Karpas-422 (cell line): ENCODE data around the gene MED26. TPM values are rescaled to one million over a fixed set of nuclear protein-coding genes. Genes with fewer than 3 reads are reported as not detected.

Experiments
- DNase-seq: peaks from one replicate; pipeline ENCODE4 v3.0.0-alpha.2; 2015
- H2AFZ ChIP-seq: fragments of 200-600 bp; sonication (generic); 2 replicates; pipeline ENCODE4 v1.6.1; 2014; ENCODE audit warnings: antibody characterized with exemption, low read length, mixed read lengths
- H3K27ac ChIP-seq: fragments of 200-600 bp; sonication (generic); 2 replicates; pipeline ENCODE4 v1.5.1; 2014; ENCODE audit warnings: mild to moderate bottlenecking, low read length, moderate library complexity
- H3K27me3 ChIP-seq: fragments of 200-600 bp; sonication (generic); 2 replicates; pipeline ENCODE4 v1.6.1; 2014; ENCODE audit warnings: low read length, mixed read lengths
- H3K36me3 ChIP-seq: fragments of 200-600 bp; sonication (generic); 2 replicates; pipeline ENCODE4 v1.6.1; 2014; ENCODE audit warnings: low read length, mixed read lengths; ENCODE audit not compliant: insufficient read depth
- H3K4me1 ChIP-seq: fragments of 200-600 bp; sonication (generic); 2 replicates; pipeline ENCODE4 v1.6.1; 2014; ENCODE audit warnings: mild to moderate bottlenecking, low read length, mixed read lengths
- H3K4me2 ChIP-seq: fragments of 200-600 bp; sonication (generic); 2 replicates; pipeline ENCODE4 v1.6.1; 2014; ENCODE audit warnings: low read length, low read depth, mild to moderate bottlenecking; ENCODE audit not compliant: poor library complexity, severe bottlenecking
- H3K4me3 ChIP-seq: fragments of 200-600 bp; sonication (generic); 2 replicates; pipeline ENCODE4 v1.5.1; 2014; ENCODE audit warnings: mild to moderate bottlenecking, antibody characterized with exemption, low read length, mixed read lengths
- H3K79me2 ChIP-seq: fragments of 200-600 bp; sonication (generic); 2 replicates; pipeline ENCODE4 v1.6.1; 2014; ENCODE audit warnings: mild to moderate bottlenecking, low read length, mixed read lengths
- H3K9ac ChIP-seq: fragments of 200-600 bp; sonication (generic); 2 replicates; pipeline ENCODE4 v1.6.0; 2014; ENCODE audit warnings: low read length
- H3K9me2 ChIP-seq: fragments of 200-600 bp; sonication (generic), shearing (Covaris generic); replicated peaks from 2 replicates; pipeline ENCODE4 v1.6.0; 2014; ENCODE audit warnings: mild to moderate bottlenecking, low read length, moderate library complexity; ENCODE audit not compliant: insufficient read depth
- H3K9me3 ChIP-seq: fragments of 300-700, 200-600 bp; sonication (generic); 2 replicates; pipeline ENCODE4 v1.6.1; 2014; ENCODE audit warnings: low read length, mixed read lengths
- H4K20me1 ChIP-seq: fragments of 200-600 bp; sonication (generic); 2 replicates; pipeline ENCODE4 v1.6.1; 2014; ENCODE audit warnings: mild to moderate bottlenecking, antibody characterized with exemption, low read length, low read depth; ENCODE audit not compliant: insufficient read depth
- total RNA-seq: library from RNA; depleted of rRNA; stranded (reverse); fragments of >200 nt; shearing (Covaris generic); gene quantifications from 2 replicates; pipeline ENCODE4 v1.2.3, GENCODE V29; 2014; ENCODE audit warnings: low replicate concordance

Gene MED26
- total RNA-seq, 1 experiment from 2014 or later = 15.0 TPM

DNA sequence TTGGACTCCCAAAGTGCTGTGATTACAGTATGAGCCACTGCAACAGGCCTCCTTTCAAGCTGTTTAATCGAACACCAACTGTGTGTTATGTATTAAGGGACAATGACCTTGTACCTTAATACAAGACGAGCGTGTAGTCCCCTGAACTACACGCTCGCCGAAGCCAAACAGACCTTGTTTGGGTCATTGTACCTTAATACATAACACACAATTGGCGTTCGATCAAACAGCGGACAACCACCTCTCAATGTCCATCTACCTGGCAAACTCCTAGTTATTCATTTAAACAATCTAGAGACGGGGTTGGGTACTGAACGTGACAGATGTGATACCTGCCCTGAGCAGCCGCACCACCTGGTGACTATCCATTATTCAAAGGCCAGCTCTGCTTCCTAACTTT is 87.1 kb downstream of the MED26 start:
- Histone ChIP-seq H3K9ac (peak overlapping the region; percentile 84), H3K9me3 (no peaks in the 10 kb centered on the region), H3K36me3 (peaks cover 25% of the 10 kb centered on the region), H3K27me3 (no peaks in the 10 kb centered on the region), H2AFZ (no peak overlapping the region), H3K4me1 (peaks cover 33% of the 10 kb centered on the region), H3K4me3 (peak overlapping the region; percentile 88), H3K27ac (peak overlapping the region; percentile 65; the same call in 1 of the 2 replicates), H3K4me2 (peak overlapping the region; percentile 97), H3K79me2 (peaks cover 78% of the 10 kb centered on the region), H4K20me1 (peaks cover 34% of the 10 kb centered on the region), H3K9me2 (no peaks in the 10 kb centered on the region)
- no peak for DNase-seq

DNA sequence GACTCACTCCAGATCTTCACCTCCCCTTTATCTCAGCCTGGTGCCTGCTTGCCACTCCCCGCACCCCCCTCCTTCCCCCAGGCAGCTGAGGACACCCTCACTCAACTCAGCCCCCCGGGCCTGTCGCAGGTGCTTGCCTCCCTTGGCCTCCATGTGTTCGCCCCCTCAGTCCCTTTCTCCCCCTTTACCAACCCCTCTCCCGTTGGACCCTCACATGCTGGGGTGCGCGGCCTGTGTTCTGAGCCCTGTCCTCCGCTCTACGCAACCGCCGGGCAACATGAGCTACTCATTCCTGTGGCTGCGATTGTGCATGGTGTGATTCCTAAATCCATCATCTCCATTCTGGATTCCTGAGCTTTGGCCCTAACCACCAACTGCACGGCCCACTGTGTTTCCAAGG is 90.9 kb downstream of the MED26 start:
- H3K36me3 ChIP-seq = peaks cover 25% of the 10 kb centered on the region
- H3K27me3 ChIP-seq = no peaks in the 10 kb centered on the region
- no peaks in the 10 kb centered on the region for H3K9me2 ChIP-seq
- DNase-seq = no peak
- H3K27ac ChIP-seq = no peak overlapping the region
- H3K4me3 ChIP-seq = no peak overlapping the region
- H3K4me2 ChIP-seq = no peak overlapping the region
- peaks cover 9% of the 10 kb centered on the region for H3K4me1 ChIP-seq
- peaks cover 49% of the 10 kb centered on the region for H4K20me1 ChIP-seq
- H3K9ac ChIP-seq = no peak overlapping the region
- H3K79me2 ChIP-seq = peaks cover 63% of the 10 kb centered on the region
- no peaks in the 10 kb centered on the region for H3K9me3 ChIP-seq
- H2AFZ ChIP-seq = no peak overlapping the region

DNA sequence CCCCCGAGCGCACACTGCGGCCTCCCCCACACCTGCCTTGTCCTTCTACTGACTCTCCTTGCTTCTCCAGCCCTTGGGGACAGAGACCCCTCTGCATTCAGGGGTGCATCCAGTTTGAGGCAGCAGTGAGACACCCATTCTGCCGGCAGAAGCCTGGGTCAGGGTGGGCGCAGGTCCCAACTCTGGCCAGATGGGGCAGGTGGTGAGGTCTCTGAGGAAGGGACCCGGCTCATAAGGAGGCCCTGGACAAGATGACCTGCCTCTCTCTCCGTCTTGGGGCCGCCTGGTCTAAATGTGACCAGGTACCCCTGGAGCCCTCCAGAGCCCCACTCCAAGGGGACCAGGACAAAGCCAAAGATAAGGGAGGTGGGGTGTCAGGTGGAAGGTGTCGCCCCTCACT is 91.9 kb downstream of the MED26 start:
- Histone ChIP-seq H3K9ac (no peak overlapping the region), H3K4me1 (peaks cover 5% of the 10 kb centered on the region), H3K27ac (no peak overlapping the region), H3K27me3 (no peaks in the 10 kb centered on the region), H3K9me2 (no peaks in the 10 kb centered on the region), H3K4me3 (no peak overlapping the region), H3K9me3 (no peaks in the 10 kb centered on the region), H3K79me2 (peaks cover 54% of the 10 kb centered on the region), H3K4me2 (no peak overlapping the region), H2AFZ (no peak overlapping the region), H3K36me3 (peaks cover 25% of the 10 kb centered on the region), H4K20me1 (peaks cover 43% of the 10 kb centered on the region)
- DNase-seq = no peak

DNA sequence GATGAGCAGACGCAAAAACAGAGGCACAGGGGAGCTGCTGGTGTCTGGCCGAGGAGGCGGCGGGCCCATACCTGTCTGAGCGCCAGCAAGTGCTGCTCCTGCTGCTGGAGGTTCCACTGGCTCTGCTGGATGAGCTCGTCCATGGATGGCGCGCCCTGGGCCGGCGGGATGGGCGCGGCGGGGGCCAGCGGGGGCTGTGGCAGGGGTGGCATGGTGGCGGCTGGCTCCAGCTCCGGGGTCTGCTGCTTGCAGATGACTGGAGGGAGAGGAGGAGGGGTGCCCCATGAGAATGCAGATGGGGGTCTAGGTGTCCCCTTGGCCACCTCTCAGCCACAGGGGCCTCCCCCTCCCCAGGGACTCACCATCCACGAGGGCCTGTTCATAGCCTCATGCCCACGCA is 92.6 kb downstream of the MED26 start:
- Histone ChIP-seq H2AFZ (no peak overlapping the region), H3K36me3 (peaks cover 22% of the 10 kb centered on the region), H4K20me1 (peaks cover 36% of the 10 kb centered on the region), H3K4me2 (no peak overlapping the region), H3K4me3 (no peak overlapping the region), H3K27ac (no peak overlapping the region), H3K27me3 (no peaks in the 10 kb centered on the region), H3K9ac (no peak overlapping the region), H3K9me3 (no peaks in the 10 kb centered on the region), H3K4me1 (no peaks in the 10 kb centered on the region), H3K79me2 (peaks cover 46% of the 10 kb centered on the region), H3K9me2 (no peaks in the 10 kb centered on the region)
- DNase-seq = no peak

DNA sequence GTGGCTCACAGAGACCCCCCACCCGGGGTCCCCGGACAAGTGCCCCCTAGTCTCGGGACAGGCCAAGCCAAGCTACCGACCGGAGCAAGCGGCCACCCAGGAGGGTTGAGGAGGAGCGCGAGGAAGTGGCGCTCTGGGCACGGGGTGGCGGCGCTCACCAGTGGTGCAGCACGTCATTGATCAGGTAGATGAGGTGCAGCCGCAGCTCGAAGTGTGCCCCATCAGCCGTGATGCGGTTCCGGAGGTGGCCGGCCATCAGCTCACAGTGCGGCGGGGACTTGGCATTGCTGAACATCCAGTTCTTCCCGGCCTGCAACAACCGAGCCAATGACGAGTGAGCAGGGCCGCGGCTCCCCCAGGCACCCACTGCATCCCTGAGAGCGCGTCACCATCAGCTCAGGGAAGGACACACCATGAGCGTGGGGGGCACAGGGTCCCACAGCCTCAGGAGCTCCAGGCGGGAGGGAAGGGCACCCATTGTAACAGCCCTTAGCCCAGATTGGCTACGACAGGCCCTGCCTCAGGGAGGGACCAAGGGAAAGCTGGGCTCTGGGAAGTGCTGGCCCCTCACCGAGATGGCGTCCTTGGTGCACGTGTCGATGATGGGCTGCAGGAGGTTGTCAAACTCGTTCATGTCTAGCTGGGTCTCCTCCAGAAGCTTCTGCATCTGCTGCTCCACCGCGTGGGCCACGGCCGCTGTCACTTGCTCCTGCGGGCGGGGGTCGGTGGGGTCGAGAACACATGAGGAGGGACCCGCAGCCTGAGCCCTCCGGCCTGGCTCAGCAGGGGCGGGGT is 95.4 kb downstream of the MED26 start:
- Histone ChIP-seq H3K9me2 (no peaks in the 10 kb centered on the region), H3K4me3 (no peak overlapping the region), H3K9ac (no peak overlapping the region), H3K36me3 (peaks cover 15% of the 10 kb centered on the region), H4K20me1 (peaks cover 38% of the 10 kb centered on the region), H3K4me1 (no peaks in the 10 kb centered on the region), H3K27me3 (no peaks in the 10 kb centered on the region), H3K4me2 (no peak overlapping the region), H3K27ac (no peak overlapping the region), H2AFZ (no peak overlapping the region), H3K79me2 (peaks cover 23% of the 10 kb centered on the region), H3K9me3 (no peaks in the 10 kb centered on the region)
- no peak for DNase-seq

DNA sequence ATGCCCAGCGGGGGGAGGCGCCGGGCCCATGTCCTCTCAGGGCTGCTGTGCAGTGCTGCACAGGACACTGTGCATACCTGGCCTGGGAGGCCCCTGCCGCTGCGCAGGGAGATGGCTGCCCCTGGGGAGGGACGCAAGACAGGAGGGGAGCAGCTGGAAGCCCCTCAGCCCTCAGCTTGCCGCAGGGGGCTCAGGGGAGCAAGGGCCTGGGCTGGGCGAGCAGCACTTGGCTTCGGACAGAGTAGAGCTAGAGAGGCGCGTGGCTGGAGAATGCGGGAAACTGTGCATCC is 96.7 kb downstream of the MED26 start:
- Histone ChIP-seq H3K9me3 (no peaks in the 10 kb centered on the region), H3K9ac (no peak overlapping the region), H3K4me2 (no peak overlapping the region), H4K20me1 (peaks cover 32% of the 10 kb centered on the region), H2AFZ (no peak overlapping the region), H3K36me3 (peaks cover 23% of the 10 kb centered on the region), H3K4me3 (no peak overlapping the region), H3K9me2 (no peaks in the 10 kb centered on the region), H3K4me1 (no peaks in the 10 kb centered on the region), H3K79me2 (peaks cover 15% of the 10 kb centered on the region), H3K27me3 (no peaks in the 10 kb centered on the region), H3K27ac (no peak overlapping the region)
- DNase-seq = no peak

DNA sequence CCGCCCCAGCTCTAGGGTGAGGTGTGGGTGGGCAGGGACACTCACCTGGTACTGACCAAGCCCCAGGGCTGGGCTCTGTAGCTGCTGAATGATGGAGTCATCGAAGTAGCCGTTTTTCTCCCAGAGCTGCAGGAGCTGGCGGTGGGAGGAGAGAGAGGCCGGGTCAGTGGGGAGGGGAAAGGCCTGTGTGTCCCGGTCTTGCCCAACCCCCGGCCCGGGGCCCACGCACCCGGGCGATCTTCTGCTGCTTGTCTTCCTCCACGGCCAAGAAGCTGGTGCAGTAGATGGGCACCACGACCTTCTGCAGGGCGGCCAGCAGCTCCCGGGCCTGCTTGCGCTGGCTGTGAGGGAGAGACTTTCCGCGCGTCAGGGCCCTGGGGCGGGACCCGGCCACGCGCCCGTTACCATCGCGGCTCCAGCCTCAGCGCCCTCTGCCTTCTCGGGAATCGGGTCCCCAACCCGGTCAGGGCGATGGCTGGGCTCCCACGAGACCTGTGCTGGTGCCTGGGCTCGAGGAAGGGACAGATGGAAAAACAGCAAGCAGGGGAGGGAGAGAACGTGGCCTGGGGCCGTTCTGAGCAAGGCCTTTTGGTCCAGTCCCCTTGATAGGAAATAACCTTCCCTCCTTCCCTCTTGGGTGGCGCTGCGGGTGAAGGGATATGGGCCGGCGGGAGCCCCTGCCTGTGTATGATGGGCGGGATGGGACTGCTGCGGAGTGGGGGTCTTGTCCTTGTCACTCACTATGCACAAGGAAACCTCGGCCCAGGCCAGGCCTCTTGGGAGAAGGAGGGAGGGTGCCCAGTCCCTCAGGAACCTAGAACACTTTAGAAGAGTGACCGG is 97.2 kb downstream of the MED26 start:
- Histone ChIP-seq H3K27ac (no peak overlapping the region), H3K79me2 (peaks cover 10% of the 10 kb centered on the region), H4K20me1 (peaks cover 26% of the 10 kb centered on the region), H3K9ac (no peak overlapping the region), H2AFZ (no peak overlapping the region), H3K4me3 (no peak overlapping the region), H3K27me3 (no peaks in the 10 kb centered on the region), H3K4me1 (no peaks in the 10 kb centered on the region), H3K9me3 (no peaks in the 10 kb centered on the region), H3K4me2 (no peak overlapping the region), H3K36me3 (peaks cover 25% of the 10 kb centered on the region), H3K9me2 (no peaks in the 10 kb centered on the region)
- no peak for DNase-seq

DNA sequence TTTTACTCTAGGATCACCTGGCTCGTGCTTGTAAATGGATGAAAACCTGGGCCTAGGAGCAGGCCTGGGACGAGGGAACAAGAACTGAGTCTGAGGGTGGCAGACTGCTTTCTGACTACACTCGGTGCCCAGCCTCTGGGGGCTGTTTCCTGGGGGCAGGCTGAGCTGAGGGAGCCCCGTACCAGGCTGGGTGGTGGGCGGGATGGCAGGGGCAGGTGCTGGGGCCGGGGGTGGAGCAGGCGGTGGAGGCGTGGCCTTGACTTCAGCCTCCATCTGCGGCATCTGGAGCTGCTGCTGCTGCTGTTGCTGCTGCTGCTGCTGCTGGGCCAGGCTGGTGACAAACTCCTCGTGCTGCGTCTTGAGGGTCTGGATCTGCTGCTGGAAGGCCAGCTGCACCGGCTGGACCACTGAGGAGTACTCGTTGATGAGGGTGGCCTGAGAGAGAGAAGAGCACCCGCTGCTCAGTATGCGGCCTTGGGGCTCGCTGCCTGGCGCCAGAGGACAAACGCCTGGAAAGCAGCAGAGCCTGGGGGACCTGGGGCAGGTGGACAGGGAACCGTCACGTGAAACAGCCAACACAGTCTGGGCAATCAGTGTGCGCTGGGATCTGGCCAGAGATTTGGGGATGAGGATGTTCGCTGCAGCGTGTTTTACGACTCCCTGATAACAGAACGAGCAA is 98.4 kb downstream of the MED26 start:
- no peak for DNase-seq
- H3K79me2 ChIP-seq = peaks cover 8% of the 10 kb centered on the region; the same call in 1 of the 2 replicates
- peaks cover 26% of the 10 kb centered on the region for H3K36me3 ChIP-seq
- H3K4me3 ChIP-seq = no peak overlapping the region
- H4K20me1 ChIP-seq = peaks cover 15% of the 10 kb centered on the region; the same call in 1 of the 2 replicates
- H3K9ac ChIP-seq = no peak overlapping the region
- no peaks in the 10 kb centered on the region for H3K9me3 ChIP-seq
- no peaks in the 10 kb centered on the region for H3K9me2 ChIP-seq
- no peaks in the 10 kb centered on the region for H3K27me3 ChIP-seq
- H3K27ac ChIP-seq = no peak overlapping the region
- no peak overlapping the region for H3K4me2 ChIP-seq
- no peak overlapping the region for H2AFZ ChIP-seq
- H3K4me1 ChIP-seq = no peaks in the 10 kb centered on the region
